MCF 10A (cell line): ENCODE data around the gene STPG1. TPM values are rescaled to one million over a fixed set of nuclear protein-coding genes. Genes with fewer than 3 reads are reported as not detected.

Source experiments
- BruUV-seq: library from RNA; stranded (reverse); fragments of 400-500 nt; replicated peaks from 2 replicates; lab custom pipeline; 2021; lab: Mats Ljungman, UMichigan
- CTCF ChIA-PET: fragments of 300-600 bp; sonication (Branson Sonifier 250); formaldehyde crosslinking; extraction: SDS; loops from one replicate; lab custom pipeline; 2021; ENCODE audit warnings: antibody characterized with exemption, inconsistent platforms; lab: Yijun Ruan, JAX
- POLR2A ChIA-PET: fragments of 300-600, 350-650 bp; sonication (Branson Sonifier 250); formaldehyde crosslinking; extraction: SDS; loops from one replicate; lab custom pipeline; 2020; ENCODE audit warnings: antibody characterized with exemption, inconsistent platforms; lab: Yijun Ruan, JAX
- DNase-seq: peaks from one replicate; pipeline ENCODE4 v3.0.0-alpha.2; 2018; ENCODE audit not compliant: unreplicated experiment
- H3K27ac Mint-ChIP-seq: one replicate; pipeline ENCODE4 v1.8.0; 2022; ENCODE audit warnings: mild to moderate bottlenecking, low read depth, mixed read lengths; ENCODE audit not compliant: unreplicated experiment
- H3K27me3 Mint-ChIP-seq: one replicate; pipeline ENCODE4 v1.8.0; 2022; ENCODE audit warnings: mixed read lengths; ENCODE audit not compliant: insufficient read depth, unreplicated experiment
- H3K36me3 Mint-ChIP-seq: one replicate; pipeline ENCODE4 v1.8.0; 2022; ENCODE audit warnings: mild to moderate bottlenecking, moderate library complexity, mixed read lengths; ENCODE audit not compliant: insufficient read depth, unreplicated experiment
- H3K4me1 Mint-ChIP-seq: one replicate; pipeline ENCODE4 v1.8.0; 2022; ENCODE audit warnings: mixed read lengths; ENCODE audit not compliant: insufficient read depth, unreplicated experiment
- H3K4me3 Mint-ChIP-seq: one replicate; pipeline ENCODE4 v1.8.0; 2022; ENCODE audit warnings: mild to moderate bottlenecking, moderate library complexity, mixed read lengths; ENCODE audit not compliant: unreplicated experiment
- H3K9me3 Mint-ChIP-seq: one replicate; pipeline ENCODE4 v1.8.0; 2022; ENCODE audit warnings: mixed read lengths; ENCODE audit not compliant: unreplicated experiment
- CTCF ChIP-seq: fragments of 200-600 bp; IDR thresholded peaks from one replicate; pipeline ENCODE4 v1.8.0; 2022; ENCODE audit warnings: antibody characterized with exemption, mild to moderate bottlenecking; ENCODE audit not compliant: unreplicated experiment
- intact Hi-C: fragments of 100-400 bp; cut with micrococcal nuclease; formaldehyde crosslinking; loops from 2 replicates; pipeline ENCODE4 v1.14.1; 2022
- total RNA-seq: library from RNA; stranded (reverse); gene quantifications from 2 replicates; pipeline ENCODE4 v1.2.3, GENCODE V29; 2022

The STPG1 gene
- total RNA-seq, 1 experiment from 2014 or later, result 19.7 TPM

GRCh38 chr1:24360681-24361080, 52.9 kb downstream of the STPG1 start:
- DNase-seq, result no peak
- H3K4me3 Mint-ChIP-seq, result no peak overlapping the region
- H3K9me3 Mint-ChIP-seq, result no peaks in the 10 kb centered on the region
- TF ChIP-seq CTCF, result no peak
- ChIA-PET CTCF (interaction anchor here (0.8 to 1.3 kb wide), 2 partner anchors 8 to 33 kb away, joined by 3 to 4 read pairs; no protein-coding TSS in a partner anchor), POLR2A (no interaction called here)
- BruUV-seq, result no TSS peak
- no peaks in the 10 kb centered on the region for H3K27me3 Mint-ChIP-seq
- no peak overlapping the region for H3K27ac Mint-ChIP-seq
- intact Hi-C loops, result no loop called here
- H3K36me3 Mint-ChIP-seq, result peaks cover 29% of the 10 kb centered on the region
- H3K4me1 Mint-ChIP-seq, result peaks cover 32% of the 10 kb centered on the region

- intact Hi-C loops, result no loop called here
- no peak overlapping the region for H3K27ac Mint-ChIP-seq
- no peaks in the 10 kb centered on the region for H3K4me1 Mint-ChIP-seq
- CTCF ChIA-PET, result interaction anchor here (0.7 to 1.8 kb wide), 3 partner anchors 34 to 689 kb away, joined by 3 to 5 read pairs (median 3); no protein-coding TSS in a partner anchor
- no peaks in the 10 kb centered on the region for H3K27me3 Mint-ChIP-seq
- peaks cover 35% of the 10 kb centered on the region for H3K36me3 Mint-ChIP-seq
- no TSS peak for BruUV-seq
- POLR2A ChIA-PET, result interaction anchor here (0.6 to 0.7 kb wide), 2 partner anchors 133 to 165 kb away, joined by 3 read pairs; no protein-coding TSS in a partner anchor
- H3K4me3 Mint-ChIP-seq, result no peak overlapping the region
- DNase-seq, result no peak
- no peaks in the 10 kb centered on the region for H3K9me3 Mint-ChIP-seq
- no peak for TF ChIP-seq CTCF
These were observed 56.5 kb downstream of the STPG1 start for GRCh38 chr1:24357038-24357437.

- BruUV-seq, result no TSS peak
- intact Hi-C loops, result no loop called here
- no peak for TF ChIP-seq CTCF
- ChIA-PET POLR2A (no interaction called here), CTCF (interaction anchor here (1.4 kb wide), 1 partner anchor 10 kb away, joined by 5 read pairs; no protein-coding TSS in a partner anchor)
- no peak for DNase-seq
- Mint-ChIP-seq H3K4me3 (no peak overlapping the region), H3K4me1 (peaks cover 1% of the 10 kb centered on the region), H3K27ac (no peak overlapping the region), H3K27me3 (no peaks in the 10 kb centered on the region), H3K36me3 (peaks cover 35% of the 10 kb centered on the region), H3K9me3 (no peaks in the 10 kb centered on the region)
These were observed 58.1 kb downstream of the STPG1 start for GRCh38 chr1:24355466-24355865.

GRCh38 chr1:24353292-24353891, 60.2 kb downstream of the STPG1 start:
- BruUV-seq, result no TSS peak
- no peaks in the 10 kb centered on the region for H3K9me3 Mint-ChIP-seq
- intact Hi-C loops, result no loop called here
- peaks cover 14% of the 10 kb centered on the region for H3K4me1 Mint-ChIP-seq
- POLR2A ChIA-PET, result interaction anchor here (1.5 kb wide), 1 partner anchor 12 kb away, joined by 6 read pairs; no protein-coding TSS in a partner anchor
- H3K27me3 Mint-ChIP-seq, result no peaks in the 10 kb centered on the region
- TF ChIP-seq CTCF, result no peak
- no peak overlapping the region for H3K4me3 Mint-ChIP-seq
- CTCF ChIA-PET, result no interaction called here
- no peak overlapping the region for H3K27ac Mint-ChIP-seq
- no peak for DNase-seq
- peaks cover 30% of the 10 kb centered on the region for H3K36me3 Mint-ChIP-seq
